ENCODE results near the gene NAA30. TPM values are rescaled to one million over a fixed set of nuclear protein-coding genes. Genes with fewer than 3 reads are reported as not detected.

NAA30 gene
- total RNA-seq, 1 experiment from 2014 or later, result 13.1 TPM

DNA sequence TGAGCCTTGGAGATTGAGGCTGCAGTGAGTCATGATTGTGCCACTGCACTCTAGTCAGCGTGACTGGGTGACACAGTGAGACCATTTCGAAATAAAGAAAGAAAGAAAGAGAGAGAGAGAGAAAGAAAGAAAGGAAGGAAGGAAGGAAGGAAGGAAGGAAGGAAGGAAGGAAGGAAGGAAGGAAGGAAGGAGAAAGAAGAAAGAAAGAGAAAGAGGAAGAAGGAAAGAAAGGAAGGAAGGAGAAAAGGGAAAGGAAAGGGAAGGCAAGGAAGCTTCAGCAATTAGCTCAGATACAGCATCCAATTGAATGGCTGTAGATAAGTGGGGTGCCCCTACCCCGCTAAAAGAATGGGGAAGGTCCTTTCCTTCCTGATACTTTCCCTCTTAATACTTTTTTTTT lies 9.5 kb upstream of the NAA30 start:
- H3K4me1 ChIP-seq (ENCODE audit: control insufficient read depth, insufficient read depth, low read length), result no peaks in the 10 kb centered on the region
- intact Hi-C loops (cut with micrococcal nuclease; ENCODE audit: unreplicated experiment), result no loop called here
- ChIA-PET CTCF (no interaction called here), POLR2A (no interaction called here)
- ATAC-seq (no peak), DNase-seq (ENCODE audit: low read depth, low spot score) (no peak)
- no peaks in the 10 kb centered on the region for H3K36me3 ChIP-seq (ENCODE audit: control insufficient read depth, insufficient read depth, low read length)
- no peak overlapping the region for H3K27ac ChIP-seq (ENCODE audit: low read length)
- in situ Hi-C loops (cut with HindIII; ENCODE audit: low pct_unique_long_range_greater_than_20kb, low sequenced_read_pairs), result no loop called here
- H3K27me3 ChIP-seq (ENCODE audit: control insufficient read depth, insufficient read depth, low read length), result no peaks in the 10 kb centered on the region
- TF ChIP-seq, protein P1, sequence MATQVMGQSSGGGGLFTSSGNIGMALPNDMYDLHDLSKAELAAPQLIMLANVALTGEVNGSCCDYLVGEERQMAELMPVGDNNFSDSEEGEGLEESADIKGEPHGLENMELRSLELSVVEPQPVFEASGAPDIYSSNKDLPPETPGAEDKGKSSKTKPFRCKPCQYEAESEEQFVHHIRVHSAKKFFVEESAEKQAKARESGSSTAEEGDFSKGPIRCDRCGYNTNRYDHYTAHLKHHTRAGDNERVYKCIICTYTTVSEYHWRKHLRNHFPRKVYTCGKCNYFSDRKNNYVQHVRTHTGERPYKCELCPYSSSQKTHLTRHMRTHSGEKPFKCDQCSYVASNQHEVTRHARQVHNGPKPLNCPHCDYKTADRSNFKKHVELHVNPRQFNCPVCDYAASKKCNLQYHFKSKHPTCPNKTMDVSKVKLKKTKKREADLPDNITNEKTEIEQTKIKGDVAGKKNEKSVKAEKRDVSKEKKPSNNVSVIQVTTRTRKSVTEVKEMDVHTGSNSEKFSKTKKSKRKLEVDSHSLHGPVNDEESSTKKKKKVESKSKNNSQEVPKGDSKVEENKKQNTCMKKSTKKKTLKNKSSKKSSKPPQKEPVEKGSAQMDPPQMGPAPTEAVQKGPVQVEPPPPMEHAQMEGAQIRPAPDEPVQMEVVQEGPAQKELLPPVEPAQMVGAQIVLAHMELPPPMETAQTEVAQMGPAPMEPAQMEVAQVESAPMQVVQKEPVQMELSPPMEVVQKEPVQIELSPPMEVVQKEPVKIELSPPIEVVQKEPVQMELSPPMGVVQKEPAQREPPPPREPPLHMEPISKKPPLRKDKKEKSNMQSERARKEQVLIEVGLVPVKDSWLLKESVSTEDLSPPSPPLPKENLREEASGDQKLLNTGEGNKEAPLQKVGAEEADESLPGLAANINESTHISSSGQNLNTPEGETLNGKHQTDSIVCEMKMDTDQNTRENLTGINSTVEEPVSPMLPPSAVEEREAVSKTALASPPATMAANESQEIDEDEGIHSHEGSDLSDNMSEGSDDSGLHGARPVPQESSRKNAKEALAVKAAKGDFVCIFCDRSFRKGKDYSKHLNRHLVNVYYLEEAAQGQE (IDR thresholded peaks at IDR 0.05; ENCODE audit: insufficient read depth in 1 of 2, low read depth in 2 of 2, low read length in 1 of 2), result no peak
- TF ChIP-seq TCF7L2 (IDR thresholded peaks at IDR 0.05; ENCODE audit: low read depth, low read length) (no peak), POLR2AphosphoS5 (IDR thresholded peaks at IDR 0.05; ENCODE audit: low read depth, low read length) (no peak), SIN3A (IDR thresholded peaks at IDR 0.05; ENCODE audit: borderline replicate concordance, insufficient read depth, low read depth, low read length) (no peak)
- TF ChIP-seq, protein P2, sequence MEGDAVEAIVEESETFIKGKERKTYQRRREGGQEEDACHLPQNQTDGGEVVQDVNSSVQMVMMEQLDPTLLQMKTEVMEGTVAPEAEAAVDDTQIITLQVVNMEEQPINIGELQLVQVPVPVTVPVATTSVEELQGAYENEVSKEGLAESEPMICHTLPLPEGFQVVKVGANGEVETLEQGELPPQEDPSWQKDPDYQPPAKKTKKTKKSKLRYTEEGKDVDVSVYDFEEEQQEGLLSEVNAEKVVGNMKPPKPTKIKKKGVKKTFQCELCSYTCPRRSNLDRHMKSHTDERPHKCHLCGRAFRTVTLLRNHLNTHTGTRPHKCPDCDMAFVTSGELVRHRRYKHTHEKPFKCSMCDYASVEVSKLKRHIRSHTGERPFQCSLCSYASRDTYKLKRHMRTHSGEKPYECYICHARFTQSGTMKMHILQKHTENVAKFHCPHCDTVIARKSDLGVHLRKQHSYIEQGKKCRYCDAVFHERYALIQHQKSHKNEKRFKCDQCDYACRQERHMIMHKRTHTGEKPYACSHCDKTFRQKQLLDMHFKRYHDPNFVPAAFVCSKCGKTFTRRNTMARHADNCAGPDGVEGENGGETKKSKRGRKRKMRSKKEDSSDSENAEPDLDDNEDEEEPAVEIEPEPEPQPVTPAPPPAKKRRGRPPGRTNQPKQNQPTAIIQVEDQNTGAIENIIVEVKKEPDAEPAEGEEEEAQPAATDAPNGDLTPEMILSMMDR (IDR thresholded peaks at IDR 0.05), result no peak
- no TSS peak for BruUV-seq (replicated peaks)
- no peak overlapping the region for H3K4me3 ChIP-seq (ENCODE audit: low read depth in 2 of 2, low read length in 2 of 2)
- no peaks in the 10 kb centered on the region for H3K9me3 ChIP-seq (ENCODE audit: control insufficient read depth, insufficient read depth, low read depth, low read length)

- no TSS peak for BruUV-seq (replicated peaks)
- POLR2A ChIA-PET, result no interaction called here
- intact Hi-C loops (cut with micrococcal nuclease; ENCODE audit: unreplicated experiment), result no loop called here
These were observed 8.1 kb upstream of the NAA30 start for GRCh38 chr14:57382283-57382682.

More at GRCh38 chr14:57382283-57382682, 8.1 kb upstream of the NAA30 start:
- H3K4me3 ChIP-seq (ENCODE audit: low read depth in 2 of 2, low read length in 2 of 2), result no peak overlapping the region
- no peak for ATAC-seq
- H3K36me3 ChIP-seq (ENCODE audit: control insufficient read depth, insufficient read depth, low read length), result no peaks in the 10 kb centered on the region
- in situ Hi-C loops (cut with HindIII; ENCODE audit: low pct_unique_long_range_greater_than_20kb, low sequenced_read_pairs), result no loop called here
- no peaks in the 10 kb centered on the region for H3K9me3 ChIP-seq (ENCODE audit: control insufficient read depth, insufficient read depth, low read depth, low read length)
- H3K4me1 ChIP-seq (ENCODE audit: control insufficient read depth, insufficient read depth, low read length), result no peaks in the 10 kb centered on the region
- H3K27ac ChIP-seq (ENCODE audit: low read length), result no peak overlapping the region
- H3K27me3 ChIP-seq (ENCODE audit: control insufficient read depth, insufficient read depth, low read length), result no peaks in the 10 kb centered on the region
- CTCF ChIA-PET, result no interaction called here
- DNase-seq (ENCODE audit: low read depth, low spot score), result no peak
- TF ChIP-seq, protein P2 (IDR thresholded peaks at IDR 0.05), result no peak
- TF ChIP-seq, protein P1 (IDR thresholded peaks at IDR 0.05; ENCODE audit: insufficient read depth in 1 of 2, low read depth in 2 of 2, low read length in 1 of 2), result no peak
- TF ChIP-seq POLR2AphosphoS5 (IDR thresholded peaks at IDR 0.05; ENCODE audit: low read depth, low read length), result no peak
- TF ChIP-seq SIN3A (IDR thresholded peaks at IDR 0.05; ENCODE audit: borderline replicate concordance, insufficient read depth, low read depth, low read length), result no peak
- TF ChIP-seq TCF7L2 (IDR thresholded peaks at IDR 0.05; ENCODE audit: low read depth, low read length), result no peak

All from Panc1 (cell line).